HG02943 (cell line): ENCODE measurements around the gene SIVA1.

Source experiments
- ATAC-seq: cut with Tn5 transposase; IDR thresholded peaks from one replicate; pipeline ENCODE4 v1.9.1; 2021; ENCODE audit warnings: mild to moderate bottlenecking, low read depth, moderate library complexity; ENCODE audit not compliant: unreplicated experiment

SIVA1 gene, protein sequence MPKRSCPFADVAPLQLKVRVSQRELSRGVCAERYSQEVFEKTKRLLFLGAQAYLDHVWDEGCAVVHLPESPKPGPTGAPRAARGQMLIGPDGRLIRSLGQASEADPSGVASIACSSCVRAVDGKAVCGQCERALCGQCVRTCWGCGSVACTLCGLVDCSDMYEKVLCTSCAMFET

DNA sequence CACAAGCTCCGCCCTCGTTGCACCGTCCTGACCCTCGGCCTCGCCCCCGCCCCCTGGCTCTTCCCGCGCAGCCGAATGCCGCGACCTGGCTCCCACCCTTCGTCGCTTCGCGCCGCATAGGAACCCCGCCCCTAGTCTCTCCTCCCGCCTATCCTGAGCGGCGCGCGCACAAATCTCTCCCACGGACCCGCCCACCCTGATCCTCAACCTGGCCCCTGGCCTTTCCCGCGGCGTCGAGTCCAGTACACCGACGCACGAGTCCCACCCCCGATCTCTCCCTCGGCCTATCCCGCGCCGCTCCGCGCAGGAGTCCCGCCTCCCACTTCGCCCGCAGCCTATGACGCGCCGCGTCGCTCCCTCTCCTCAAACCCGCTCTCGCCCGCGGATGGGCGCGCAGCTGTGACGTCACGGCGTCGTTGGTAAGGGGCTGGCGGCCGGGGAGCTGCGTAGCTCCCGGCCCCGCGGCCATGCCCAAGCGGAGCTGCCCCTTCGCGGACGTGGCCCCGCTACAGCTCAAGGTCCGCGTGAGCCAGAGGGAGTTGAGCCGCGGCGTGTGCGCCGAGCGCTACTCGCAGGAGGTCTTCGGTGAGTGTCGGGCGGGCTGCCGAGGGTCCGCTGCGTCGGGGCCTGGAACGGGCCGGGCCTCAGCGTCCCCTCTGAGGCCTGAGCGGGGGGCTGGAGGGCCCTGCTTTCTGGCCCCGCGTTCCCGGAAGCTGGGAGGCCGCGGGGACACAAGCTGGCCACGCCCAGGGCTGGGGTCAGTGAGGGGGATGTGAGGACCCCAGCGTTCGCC lies at the start of gene SIVA1:
SIVA1 (plus strand) TSS at position 413 of the 793 bp plus-strand sequence; CDS start at position 468, 55 bp downstream.
- ATAC-seq: peak; percentile 87

DNA sequence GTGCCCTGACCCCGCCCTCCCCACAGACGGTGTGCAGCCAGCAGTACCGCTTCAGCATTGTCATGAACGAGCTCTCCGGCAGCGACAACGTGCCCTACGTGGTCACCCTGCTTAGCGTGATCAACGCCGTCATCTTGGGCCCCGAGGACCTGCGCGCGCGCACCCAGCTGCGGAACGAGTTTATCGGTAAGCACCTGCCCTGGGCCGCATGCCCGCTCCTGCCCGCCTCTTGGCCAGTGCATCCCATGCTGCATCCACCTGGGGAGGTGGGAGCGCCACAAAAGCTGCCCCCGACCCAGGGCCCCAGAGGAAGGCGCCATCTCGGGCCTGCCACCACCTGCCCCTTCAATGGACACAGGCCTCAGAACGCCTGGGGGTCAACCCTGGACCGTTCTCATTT lies 49.7 kb upstream of the SIVA1 start:
- no peak for ATAC-seq

DNA sequence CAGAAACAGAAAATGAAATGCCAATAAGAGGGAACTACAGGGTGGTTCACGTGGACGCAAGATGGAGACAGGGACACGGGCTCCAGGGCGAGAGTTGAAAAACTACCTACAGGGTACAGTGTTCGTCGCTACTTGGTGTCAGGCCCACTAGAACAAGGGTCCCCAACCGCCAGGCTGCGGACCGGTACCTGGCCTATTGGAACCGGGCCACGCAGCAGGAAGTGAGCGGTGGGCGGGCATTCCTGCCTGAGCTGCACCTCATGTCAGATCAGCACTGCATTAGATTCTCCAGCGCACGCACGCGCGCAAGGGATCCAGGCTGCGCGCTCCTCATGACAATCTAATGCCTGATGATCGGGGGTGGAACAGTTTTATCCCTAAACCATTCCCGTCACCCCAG lies 48.7 kb upstream of the SIVA1 start:
- no peak for ATAC-seq

DNA sequence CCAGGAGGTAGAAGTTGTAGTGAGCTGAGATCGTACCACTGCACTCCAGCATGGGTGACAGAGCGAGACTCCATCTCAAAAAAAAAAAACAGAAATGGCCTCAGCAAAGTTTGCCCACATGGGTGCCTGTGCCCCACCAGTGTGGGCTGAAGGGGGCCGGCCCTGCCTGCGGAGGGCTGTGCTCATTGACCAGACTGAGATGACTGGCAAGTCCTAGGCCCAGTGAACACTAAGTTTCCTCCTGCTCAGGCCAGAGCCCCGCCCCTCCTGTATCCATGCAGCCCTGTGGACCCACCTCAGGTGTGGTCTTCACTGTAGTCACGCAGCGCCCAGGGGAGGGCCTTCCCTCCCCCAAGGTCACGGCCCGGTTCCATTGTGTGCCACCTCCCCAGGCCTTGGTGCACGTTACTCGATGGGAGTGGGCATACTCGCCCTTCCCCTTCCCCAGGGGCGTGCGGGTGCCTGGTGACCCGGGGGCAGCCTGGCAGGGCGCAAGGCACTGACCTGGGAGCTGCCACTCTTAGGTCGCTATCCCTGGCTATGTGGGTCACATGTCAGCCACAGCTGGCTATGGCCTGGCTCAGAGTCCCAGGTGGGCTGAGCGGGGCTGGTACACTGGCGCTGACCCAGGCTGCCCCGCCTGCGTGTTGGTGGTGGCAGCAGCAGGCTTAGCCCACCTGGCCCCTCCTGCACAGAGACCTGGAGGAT lies 47.5 kb upstream of the SIVA1 start:
- no peak for ATAC-seq

DNA sequence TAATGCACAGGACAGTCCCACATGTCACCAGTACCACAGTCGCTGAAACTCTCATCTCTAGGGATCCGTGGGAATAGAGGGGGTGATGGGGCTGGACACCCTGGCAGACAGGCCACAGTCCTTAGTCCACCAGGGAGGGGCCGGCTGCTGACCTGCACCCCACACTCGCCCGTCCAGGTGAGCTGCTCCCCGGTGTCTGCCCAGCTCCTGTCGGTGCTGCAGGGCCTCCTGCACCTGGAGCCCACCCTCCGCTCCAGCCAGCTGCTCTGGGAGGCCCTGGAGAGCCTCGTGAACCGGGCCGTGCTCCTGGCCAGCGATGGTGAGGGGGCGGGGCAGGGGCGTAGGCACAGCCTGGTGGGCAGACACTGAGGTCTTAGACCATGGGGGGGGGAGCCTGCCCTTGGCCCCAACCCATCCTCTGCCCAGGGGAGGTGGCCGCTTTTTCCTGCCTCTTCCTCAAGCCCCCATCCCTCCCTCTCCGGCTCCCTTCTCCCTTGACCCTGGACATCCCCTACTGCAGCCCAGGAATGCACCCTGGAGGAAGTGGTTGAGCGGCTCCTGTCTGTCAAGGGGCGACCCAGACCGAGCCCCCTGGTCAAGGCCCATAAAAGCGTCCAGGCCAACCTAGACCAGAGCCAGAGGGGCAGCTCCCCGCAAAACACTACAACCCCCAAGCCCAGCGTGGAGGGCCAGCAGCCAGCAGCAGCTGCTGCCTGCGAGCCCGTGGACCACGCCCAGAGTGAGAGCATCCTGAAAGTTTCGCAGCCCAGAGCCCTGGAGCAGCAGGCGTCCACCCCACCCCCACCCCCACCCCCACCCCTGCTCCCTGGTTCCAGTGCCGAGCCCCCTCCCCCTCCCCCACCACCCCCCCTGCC lies 46.0 kb upstream of the SIVA1 start:
- ATAC-seq: no peak

DNA sequence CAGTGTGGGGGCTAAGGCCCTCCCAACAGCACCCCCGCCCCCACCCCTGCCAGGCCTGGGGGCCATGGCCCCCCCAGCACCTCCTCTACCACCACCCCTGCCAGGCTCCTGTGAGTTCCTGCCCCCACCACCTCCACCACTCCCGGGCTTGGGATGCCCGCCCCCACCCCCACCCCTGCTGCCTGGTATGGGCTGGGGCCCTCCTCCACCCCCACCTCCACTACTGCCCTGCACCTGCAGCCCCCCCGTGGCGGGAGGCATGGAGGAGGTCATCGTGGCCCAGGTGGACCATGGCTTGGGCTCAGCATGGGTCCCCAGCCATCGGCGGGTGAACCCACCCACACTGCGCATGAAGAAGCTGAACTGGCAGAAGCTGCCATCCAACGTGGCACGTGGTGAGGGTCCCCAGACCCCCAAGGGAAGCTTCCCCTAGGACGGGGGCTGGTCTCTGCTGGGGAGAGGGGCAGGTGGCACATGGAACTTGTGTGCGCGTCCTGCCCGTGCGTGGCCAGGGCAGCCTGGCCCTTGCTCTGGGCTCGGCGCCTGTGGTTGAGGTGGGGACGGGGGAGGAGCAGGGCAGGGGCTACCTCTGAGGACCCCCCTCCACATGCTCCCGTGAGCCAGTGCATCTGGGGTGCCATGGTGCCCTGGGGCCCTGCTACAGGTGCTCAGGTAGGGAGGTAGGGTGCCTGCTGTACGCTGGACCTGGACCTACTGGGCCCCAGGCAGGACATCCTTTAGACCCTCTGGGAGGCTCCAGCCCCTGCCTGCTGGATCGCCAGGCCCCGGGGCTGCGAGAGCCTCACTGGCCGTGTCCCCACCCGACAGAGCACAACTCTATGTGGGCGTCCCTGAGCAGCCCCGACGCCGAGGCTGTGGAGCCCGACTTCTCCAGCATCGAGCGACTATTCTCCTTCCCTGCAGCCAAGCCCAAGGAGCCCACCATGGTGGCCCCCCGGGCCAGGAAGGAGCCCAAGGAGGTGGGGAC lies 45.0 kb upstream of the SIVA1 start:
- ATAC-seq: no peak

DNA sequence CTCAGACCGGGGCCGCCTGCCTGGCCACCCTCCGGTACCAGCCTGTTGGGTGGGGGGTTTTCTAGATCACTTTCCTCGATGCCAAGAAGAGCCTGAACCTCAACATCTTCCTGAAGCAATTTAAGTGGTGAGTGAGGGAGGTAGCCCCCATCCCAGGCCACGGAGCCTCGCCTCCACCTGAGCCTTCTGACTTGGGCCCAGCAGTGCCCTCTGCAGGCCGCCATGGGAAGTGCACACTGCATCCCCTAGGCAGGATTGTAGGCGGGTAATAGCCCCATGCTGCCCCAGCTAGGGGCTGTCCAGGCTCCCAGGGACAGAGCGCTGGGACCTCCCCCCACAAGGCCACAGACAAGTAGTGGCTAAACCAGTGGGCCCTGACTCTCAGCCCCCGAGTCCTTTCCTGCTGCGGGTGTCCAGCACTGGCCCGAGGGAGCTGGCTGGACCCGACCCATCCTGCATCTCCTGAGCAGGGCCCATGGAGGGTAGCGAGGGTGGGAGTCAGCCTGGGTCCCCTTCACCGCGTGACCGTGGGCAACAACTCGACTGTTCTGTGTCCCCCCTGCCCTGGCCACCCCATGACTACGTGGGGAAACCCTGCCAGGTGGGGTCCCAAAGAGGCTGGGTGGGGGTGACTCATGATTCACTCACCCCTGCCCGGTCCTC lies 44.2 kb upstream of the SIVA1 start:
- ATAC-seq: no peak

DNA sequence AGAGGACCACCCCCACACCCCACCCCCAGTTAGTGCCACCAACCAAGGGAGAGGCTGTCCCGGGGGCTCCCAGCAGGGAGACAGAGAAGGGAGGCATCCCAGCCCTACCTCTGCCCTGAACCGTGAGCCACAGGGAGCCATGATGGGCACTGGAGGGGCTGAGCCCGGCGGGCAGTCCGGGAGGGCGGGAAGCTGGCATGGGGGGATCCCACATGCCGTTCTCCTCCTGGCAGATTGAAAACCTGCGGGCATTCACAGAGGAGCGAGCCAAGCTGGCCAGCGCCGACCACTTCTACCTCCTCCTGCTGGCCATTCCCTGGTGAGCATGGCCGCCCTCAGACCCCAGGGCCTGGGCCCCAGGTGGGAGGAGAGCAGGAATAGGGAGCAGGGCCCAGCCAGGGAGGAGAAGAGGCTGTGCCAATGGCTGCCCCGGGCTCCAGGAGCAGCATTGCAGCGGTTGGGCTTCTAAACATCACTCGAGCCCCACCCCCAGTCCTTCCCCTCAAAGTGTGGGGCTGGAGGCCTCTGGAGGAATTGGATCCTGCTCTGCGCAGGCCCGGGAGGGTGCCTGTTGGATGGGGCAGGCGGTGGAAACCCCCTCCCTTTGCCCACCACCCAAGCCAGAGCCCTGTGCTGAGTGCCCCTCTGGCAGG lies 43.4 kb upstream of the SIVA1 start:
- no peak for ATAC-seq

DNA sequence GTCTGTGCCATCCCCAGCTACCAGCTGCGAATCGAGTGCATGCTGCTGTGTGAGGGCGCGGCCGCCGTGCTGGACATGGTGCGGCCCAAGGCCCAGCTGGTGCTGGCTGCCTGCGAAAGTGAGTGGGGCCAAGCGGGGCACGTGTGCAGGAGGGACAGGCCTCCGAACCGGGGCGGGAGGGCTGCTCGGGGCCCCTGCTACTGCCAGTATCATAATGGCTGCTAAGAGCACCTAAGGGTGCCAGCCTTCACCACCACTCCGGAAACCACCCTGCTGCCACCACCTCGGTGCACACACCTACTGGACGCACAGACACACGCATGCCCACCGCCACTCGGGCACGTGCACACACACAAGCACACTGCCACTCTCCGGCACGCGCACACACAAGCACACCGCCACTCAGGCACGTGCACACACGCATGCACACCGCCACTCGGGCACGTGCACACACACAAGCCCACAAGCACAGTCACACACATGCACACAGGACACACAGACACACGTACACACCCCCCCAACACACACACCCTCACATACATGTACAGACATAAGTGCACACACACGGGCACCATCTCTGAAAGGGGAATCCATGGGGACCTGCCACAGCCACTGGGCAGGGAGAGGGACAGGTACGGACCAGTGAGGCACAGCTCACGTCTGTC lies 42.7 kb upstream of the SIVA1 start:
- ATAC-seq: no peak

DNA sequence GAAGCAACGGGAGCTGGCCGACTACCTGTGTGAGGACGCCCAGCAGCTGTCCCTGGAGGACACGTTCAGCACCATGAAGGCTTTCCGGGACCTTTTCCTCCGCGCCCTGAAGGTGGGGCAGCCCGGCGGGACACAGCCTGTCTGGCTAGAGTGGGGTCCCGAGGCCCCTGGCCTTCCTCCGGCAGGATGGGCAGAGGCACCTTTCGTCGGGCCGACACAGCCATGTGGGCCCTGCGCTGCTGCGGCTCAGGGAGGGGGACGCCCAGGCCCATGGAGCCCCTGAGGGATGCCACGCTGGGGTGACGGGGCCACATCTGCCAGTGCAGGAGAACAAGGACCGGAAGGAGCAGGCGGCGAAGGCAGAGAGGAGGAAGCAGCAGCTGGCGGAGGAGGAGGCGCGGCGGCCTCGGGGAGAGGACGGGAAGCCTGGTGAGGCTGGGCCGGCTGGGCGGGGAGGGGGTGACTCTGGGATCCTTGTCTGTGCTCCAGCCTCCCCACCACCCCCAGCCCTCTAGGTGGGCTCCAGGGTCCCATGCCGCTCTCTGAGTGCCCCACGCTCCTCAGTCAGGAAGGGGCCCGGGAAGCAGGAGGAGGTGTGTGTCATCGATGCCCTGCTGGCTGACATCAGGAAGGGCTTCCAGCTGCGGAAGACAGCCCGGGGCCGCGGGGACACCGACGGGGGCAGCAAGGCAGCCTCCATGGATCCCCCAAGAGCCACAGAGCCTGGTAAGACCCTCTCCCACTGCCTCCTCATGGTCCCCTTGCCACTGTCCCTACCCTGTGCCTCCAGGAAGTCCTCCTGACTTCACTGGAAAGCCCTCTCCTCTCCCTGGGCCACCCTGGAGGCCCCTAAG lies 39.8 kb upstream of the SIVA1 start:
- no peak for ATAC-seq

DNA sequence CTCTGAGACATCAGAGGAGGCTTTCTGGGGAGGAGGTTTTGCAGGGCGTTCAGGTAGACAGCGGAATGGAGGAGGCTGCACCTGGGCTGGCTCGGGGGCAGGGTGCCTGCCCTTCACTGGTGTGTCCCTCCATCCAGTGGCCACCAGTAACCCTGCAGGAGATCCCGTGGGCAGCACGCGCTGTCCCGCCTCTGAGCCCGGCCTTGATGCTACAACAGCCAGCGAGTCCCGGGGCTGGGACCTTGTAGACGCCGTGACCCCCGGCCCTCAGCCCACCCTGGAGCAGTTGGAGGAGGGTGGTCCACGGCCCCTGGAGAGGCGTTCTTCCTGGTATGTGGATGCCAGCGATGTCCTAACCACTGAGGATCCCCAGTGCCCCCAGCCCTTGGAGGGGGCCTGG lies 38.9 kb upstream of the SIVA1 start:
- ATAC-seq: no peak

DNA sequence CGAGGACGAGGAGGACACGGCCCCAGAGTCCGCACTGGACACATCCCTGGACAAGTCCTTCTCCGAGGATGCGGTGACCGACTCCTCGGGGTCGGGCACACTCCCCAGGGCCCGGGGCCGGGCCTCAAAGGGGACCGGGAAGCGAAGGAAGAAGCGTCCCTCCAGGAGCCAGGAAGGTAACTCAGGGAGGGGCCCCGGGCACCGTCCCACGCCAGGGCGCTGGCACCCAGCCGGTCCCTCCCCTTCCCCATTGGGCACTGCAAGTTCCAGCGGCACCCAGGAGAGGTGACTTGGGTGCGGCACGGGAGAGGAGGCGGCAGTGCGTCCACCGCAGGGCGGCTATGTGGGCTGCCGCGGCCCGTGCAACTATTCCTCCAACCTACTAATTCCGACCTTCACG lies 38.3 kb upstream of the SIVA1 start:
- no peak for ATAC-seq

DNA sequence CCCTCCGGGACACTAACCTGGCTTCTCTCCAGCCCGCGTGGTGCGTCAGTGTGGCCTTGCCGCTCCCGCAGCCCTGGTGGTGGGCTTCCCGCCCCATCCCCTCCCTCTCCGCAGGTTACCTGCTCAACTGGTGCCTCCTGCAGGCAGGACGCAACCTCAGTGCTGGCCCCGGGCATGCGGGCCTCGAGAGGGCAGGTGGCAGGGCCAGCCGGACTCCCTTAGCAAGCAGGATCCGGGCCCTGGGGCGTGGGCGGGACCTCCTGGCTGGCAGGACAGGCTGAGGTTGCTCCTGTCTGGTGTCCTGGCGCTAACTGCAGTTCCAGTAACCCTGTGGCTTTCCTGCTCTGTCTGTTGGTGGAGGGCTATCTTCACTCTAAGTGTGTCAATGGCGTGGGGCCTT lies 37.5 kb upstream of the SIVA1 start:
- no peak for ATAC-seq

DNA sequence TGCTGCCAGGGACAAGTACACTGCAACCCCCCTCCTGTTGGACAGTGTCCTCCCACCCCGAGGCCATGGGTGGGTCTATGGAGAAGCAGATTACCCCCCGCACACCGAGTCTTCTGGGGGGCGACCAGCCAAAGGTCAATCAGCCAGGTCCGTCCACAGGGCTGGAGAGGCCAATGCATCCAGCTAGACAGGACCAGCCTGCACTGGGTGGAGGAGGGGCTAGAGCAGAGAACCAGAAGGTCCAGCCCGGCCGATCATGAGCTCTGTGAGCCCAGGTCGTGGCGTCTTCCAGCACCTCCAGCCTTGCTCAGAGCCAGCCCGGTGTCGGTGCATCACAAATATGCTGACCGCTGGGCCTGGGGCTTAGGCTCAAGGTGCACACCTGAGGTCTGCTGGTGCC lies 37.1 kb upstream of the SIVA1 start:
- no peak for ATAC-seq

DNA sequence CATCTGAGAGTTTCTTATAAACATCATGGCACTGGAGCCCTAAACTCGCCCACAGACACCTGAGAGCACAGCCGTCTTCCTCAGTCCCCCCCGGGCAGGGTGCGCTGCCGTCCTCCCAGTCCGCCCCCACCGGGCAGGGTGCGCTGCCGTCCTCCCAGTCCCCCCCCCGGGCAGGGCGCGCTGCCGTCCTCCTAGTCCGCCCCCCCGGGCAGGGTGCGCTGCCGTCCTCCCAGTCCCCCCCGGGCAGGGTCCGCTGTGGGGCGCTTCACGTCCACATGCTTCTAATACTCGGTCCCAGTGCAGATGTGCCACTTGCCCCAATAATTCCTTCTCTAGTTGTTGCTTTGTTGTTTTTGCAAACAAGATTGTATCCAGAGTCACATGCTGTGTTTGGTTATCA lies 35.8 kb upstream of the SIVA1 start:
- no peak for ATAC-seq

DNA sequence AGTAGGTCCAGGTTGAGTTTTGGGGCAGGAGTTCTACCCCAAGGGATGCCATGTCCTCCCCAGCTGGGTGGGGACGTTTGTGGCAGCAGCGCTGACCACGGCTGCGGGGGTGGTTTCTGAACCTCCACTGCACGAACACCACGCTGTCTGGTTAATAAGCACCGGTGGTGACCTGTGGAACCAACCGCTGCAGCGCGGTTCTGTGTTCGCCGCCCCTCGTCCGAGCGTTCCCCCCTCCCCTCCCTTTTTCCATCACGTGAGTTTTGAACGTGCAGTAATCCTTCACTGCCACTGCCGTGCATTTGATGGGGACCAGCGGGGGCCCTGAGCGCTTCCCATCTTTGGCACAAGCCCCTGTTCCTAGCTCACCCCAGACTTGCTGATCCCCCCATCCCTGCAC lies 35.3 kb upstream of the SIVA1 start:
- no peak for ATAC-seq

DNA sequence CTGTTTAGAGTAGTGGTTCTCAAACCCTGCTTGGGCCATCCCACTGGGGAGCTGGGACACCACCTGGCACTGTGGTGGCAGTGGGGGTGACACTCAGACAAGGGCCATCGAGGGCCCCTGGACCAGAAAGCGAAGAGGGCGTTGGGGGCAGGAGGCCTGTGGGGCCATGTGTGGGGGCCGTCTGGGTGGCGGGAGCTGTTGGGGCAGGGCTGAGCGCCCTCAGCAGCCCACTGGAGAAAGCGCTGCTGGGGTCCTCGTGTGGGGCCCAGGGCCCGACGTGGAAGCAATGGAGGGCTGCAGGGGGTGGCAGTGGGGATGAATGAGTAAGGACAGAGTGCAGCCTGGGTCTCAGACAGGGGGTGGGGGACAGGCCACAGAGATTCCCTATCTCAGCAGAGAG lies 34.8 kb upstream of the SIVA1 start:
- no peak for ATAC-seq
